GM21619 (cell line): ENCODE results near the gene PBX3.

ENCODE experiments used
- ATAC-seq: cut with Tn5 transposase; IDR thresholded peaks from one replicate; pipeline ENCODE4 v1.9.1; 2021; ENCODE audit not compliant: unreplicated experiment

Gene PBX3

DNA sequence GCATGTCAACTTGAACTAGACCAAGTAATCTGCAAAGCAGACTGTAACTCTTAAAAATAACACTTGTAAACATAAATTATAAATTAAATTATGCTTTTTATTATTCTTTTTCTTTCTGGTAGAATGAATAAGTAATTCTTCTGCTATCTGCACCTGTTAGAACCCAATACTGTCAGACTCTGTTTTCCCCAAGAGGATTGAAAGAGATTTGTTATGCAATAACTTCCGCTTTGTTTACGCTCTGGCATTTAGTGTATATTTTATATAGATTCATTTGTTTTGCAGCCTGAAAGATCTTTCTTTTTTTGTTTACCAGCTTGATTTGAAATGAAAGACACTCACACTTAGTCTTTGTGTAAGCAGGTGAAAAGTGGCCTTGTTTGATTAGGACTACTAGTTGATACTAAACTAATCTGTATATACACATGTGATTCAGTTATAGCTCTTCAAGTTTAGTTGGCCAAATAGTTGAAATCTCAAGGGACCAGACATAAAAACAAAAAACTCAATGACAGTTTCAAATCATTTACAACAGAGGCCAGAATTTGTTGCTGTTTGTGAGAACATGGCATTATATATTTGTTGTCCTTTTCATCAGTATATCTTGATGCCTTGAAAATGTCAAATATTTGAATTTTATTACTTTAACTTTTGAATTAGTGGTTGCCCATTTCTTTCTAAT, 155.8 kb downstream of the PBX3 start:
- no peak for ATAC-seq

DNA sequence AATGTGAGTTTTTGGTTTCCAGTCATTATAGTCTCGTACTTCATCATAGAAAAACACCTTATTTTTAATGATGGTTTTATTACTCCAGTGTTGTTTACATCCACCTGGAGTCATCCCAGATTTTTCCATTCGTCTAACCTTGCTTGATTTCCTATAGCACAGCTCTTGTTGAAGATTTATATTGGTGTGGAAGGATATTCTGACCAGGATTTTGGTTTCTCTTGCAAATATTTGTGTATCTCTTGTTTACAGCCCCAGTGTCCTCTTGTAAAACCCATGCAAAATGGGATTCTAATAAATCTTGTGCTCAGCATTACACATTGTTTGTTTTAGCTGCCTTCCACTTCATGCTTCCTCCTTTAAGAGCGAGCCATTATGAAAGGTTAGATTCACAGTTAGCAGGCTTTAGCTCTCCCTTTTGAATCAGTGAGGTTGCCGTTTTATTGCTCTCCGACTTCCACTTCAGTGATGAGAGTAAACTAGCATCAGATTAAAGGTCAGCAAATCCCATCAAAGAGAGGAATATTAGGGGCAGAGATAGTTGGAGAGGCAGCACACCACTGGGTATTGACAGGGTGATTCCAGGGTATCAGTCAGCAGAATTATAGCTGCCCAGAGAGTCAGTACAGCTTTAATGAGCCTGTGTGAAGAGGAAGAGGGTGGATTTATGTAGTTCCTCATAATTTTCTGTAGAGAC, 157.1 kb downstream of the PBX3 start:
- no peak for ATAC-seq

DNA sequence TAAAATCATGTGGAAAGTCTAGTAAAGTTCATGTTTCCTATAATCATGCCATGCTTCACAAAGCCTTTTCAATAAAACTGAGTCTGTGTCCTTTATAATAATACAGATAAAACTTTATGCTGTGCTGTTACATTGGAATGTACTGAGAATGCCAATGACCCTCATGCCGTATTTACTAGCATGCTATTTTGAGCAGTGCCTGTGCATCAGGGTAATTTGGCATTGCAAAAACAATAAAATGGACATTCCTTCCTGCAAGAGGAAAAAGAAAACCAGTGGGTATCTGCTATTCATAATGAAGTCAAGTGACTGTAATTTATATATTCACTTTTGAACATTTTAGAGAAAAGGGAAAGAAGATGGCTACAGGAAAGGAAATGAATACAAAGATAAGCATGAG, 159.0 kb downstream of the PBX3 start:
- ATAC-seq = no peak

DNA sequence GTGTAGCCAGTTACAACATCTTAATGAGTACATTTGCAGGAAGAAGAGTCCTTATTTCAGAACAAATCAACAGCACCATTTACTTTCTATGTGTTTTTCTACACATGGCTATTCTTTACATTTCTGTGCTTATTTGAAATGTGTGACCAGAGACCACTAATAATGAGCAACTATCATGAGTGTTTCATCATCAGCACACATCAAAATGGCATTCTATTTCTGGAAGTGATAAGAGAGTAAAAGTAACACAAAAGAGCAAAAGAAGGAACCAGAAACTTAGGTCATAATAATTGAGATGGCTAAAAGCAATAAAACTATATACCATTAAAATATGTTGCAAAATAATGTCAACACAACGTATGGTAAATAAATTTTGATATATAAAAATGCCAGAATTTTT, 159.7 kb downstream of the PBX3 start:
- ATAC-seq = no peak

DNA sequence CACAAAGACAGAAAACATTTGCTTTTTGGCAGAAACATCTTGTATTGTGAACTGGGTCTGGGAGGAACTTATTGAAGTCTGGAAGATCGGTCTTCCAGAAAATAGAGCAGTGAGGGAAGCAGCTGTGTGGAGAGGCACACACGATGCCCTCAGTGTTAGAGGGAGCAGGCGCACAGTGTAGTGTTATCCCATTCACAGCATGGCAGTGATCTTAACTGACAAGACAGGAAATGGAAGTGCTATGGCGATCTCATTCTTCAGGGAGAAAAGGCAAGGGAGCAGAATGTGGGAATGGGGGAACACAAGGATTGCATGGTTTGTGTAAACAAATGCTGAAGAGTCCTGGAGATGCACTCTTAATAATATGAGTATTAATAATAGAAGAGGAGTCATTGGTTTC, 161.0 kb downstream of the PBX3 start:
- no peak for ATAC-seq

DNA sequence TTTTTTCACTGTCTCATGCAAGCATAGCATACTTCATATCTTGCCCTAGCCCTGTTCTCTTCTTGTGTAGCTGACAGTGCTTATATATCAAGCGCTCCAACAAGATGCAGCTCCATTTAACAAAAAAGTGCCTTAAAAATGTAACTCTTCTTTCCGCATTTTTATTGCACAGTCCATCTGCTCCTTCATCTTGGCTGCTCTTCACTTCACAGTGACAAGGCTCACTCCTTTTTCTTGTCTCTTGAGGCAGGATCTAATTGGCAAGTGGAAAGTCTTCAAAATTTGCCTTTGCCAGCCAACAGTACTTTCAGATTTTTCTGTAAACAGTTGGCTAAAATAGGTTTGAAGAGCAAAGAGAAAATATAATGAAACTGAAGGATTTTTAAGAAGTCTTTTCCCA, 161.8 kb downstream of the PBX3 start:
- no peak for ATAC-seq

DNA sequence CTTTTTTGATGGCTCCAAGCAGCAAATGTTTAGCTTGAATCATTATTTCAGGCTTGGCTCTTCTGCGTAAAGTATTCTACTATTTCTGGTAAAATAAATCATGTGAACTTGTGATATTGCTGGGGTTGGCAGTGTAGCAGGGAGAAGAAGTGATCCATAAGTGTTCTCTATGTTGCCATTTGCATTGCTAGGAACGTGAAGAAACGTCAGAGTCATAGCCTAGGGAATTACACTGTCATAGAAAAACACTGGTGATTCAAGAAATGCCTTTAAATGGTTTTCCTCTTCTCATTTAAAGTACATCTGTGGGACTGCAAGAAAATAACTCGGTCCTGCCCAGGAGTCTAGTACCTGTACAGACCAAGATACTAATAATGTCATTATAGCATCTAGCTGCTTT, 162.3 kb downstream of the PBX3 start:
- no peak for ATAC-seq

DNA sequence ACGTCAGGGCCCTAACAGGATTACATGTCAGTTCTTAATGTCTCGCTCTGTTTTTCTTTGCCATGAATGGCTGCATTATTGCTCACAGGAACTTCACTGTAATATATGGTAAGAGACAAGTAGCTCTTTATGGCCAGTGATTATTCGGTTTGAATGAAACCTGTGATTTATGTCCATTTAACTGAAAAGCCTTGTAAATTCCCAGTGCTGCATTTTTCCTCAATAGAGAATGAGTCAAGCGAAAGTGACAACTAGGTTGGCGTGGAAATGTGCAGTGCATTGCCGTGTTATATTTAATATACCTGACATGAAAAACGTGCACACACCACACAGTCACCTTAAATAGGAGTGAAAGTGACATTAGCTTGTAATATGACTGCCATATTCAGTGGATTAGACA, 163.1 kb downstream of the PBX3 start:
- ATAC-seq = no peak

DNA sequence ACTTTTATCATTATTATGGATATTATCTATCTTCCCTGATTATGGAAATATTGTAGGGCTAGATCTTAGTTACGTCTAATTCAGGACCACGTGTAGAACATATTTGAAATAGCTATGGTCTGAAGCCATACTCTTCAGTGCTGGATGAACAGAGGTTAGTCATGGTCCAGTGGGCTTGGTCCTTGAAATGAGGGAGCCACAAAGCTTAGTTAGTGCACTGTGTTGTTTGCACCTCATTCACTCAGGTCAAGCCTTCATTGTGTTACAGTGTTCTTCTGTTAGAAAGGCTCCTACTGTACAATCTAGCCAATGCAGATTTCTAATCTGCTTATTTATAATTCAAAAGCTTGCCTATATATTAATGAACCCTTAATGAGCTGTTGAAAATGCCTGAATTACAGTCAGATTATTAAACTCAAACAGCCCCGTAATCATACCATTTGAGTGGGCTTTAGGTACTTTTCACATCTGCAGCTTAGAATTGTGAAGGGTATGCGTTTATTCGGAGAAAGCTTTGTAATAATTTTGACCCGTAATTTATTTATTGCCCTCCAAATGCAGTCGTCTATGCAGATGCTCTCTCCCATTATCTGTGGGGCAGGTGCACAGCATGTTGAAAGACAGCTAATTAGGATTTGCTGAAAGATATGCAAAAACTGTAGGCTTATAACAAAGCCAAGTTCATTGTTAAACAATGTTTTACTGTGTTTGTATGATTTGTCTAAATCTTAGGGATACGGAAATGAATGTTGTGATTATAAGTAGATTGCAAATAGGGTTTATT, 164.9 kb downstream of the PBX3 start:
- ATAC-seq = no peak

DNA sequence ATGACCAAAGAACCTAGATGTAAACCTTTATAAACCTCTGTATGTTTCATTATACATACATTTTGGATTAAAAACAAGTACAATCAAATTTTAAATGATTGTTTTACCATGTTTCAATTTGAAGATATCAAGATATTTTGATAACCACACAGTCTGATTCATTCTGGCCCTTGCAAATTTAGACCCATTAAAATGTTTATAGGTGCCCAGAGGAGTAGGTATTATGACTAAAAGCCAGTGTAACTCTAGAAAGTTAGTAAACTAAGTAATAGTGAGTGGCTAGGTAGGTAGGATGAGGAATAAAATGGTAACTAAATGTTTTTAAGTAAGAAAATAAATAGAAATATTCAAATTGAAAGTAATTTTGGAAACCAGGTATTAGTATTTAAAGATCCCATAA, 165.5 kb downstream of the PBX3 start:
- no peak for ATAC-seq

DNA sequence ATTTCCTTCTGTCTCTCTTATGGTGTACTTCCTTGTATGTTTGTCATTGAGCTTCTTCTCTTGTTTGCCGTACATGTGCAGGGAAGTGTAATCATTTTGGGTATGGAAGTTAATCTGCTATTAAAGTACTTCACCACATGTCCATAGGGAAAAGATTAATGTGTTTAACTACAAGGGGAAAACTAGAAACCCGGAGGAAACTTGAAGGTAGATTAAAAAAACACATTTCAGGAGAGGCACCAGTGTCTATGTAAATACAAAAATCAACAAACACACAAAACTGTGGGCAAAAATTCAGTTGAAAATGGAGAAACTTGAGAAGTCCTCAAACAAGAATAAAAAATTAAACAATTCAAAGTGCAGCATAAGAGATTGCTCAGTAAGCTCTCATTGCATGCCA, 166.4 kb downstream of the PBX3 start:
- no peak for ATAC-seq

DNA sequence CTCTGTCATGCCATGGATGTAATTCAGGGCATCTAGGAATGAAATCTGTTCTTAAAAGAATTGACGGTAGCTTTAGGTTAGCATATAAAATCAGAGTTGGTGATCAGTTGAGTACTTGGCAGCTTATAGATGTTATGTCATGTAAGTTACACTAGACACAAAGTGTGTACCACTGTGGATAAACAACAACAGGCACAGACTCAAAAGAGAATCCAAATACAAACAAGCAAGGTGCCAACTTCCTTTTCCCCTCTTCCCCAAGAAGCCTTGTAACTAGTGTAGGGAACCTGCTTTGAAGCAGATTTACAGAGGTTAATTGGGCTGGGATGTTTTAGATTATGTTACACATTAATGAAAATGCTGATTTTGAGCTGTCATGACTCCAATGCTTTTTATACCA, 167.2 kb downstream of the PBX3 start:
- no peak for ATAC-seq

DNA sequence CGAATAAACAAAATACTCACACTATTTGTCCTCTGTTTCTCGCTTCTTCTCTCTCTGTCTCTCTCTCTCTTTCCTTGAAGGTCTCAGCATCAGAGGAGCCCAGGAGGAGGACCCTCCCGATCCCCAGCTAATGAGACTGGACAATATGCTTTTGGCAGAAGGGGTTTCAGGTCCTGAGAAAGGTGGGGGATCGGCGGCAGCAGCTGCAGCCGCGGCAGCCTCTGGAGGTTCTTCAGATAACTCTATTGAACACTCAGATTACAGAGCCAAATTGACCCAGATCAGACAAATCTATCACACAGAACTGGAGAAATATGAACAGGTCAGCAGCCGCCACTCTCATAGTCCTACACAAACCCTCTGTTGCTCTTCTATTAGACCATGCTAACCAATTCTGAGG, 168.4 kb downstream of the PBX3 start:
- no peak for ATAC-seq

DNA sequence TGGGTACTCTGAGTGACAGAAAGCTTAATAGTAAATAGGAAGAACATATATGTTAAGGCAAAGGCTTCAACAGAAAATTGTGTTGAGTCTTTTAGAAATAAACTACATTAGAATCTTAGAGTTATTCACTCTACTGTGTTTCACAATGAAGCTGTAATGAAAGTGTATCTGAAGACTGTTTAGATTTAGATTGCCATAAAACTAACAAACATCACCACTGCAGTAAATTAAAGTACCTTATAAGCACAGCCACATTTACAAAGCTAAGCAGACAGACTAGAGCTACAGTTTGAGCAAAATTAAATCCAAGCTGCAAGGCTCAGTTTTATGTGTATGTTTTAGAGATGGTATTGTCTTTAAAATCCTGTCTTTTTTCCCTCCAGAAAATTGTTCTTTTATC, 172.4 kb downstream of the PBX3 start:
- ATAC-seq = no peak

DNA sequence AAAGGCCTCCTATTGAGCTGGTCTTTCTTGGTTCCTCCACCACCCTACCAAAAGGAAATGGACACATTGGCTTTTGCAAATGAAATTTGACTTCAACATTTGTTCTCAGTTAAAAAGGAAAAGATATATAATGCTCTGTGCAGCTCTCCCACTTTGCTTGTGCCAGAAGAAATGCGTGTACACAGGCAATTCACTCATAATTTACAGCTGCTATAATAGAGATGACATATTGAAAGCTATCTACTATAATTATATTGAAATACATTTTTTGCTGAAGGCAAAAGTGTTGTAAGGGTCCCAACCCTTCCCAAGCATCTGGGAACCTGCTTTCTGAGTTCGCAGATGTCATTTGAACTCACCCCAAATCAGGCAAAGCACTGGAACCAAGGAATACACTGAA, 173.2 kb downstream of the PBX3 start:
- ATAC-seq = no peak

DNA sequence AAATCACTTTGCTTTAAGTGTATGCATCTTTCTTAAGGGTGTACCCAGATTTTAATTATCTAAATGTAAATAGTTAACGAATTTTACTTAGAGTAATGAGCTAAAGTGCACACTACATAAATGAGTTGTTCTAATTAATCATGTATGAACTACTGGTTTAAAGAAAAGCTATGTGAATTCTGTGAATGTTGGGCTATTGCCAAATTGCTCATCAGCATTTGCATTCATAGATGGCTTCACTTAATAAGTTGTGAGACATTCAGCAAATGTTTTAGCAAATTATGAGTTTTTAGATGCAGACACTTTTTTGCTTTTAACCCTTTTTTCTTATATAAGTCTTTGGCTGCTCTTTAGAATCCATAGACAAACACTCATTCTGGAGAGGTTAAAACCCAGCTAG, 175.7 kb downstream of the PBX3 start:
- ATAC-seq = no peak

DNA sequence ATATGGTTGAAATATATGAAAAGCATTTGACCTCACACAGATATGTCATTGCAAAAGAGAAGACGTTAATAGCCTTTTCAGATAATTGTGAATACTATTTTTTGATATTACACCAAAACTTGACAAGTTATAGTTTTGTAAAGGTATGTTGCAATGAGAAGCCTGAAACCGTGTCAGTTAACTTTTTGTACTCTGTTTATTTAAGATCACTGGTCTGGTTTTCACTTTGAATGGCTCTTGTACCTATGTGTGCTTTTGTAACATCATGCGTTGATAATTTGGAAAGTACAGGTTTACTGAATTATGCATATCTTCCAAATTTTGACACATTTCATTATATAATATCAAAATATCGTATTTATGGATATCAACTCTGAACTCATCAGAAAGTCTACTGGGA, 177.2 kb downstream of the PBX3 start:
- no peak for ATAC-seq

DNA sequence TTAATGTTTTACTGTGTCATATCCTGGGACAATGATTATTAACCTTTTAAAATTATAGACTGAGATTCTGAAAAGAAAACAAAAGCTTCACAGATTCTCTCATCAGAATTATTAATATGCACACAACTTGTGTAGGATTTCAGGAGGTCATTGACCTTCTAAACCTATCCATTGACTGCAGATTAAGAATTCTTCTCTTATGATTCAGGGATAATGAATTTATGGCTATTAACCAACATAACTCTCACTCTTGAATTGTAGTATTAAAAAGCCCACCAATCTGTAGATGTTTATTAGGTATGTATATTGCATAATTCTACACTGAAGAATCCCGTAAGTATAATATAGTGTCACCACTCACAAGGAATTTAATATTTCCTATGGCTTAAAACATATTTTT, 179.8 kb downstream of the PBX3 start:
- ATAC-seq = no peak

DNA sequence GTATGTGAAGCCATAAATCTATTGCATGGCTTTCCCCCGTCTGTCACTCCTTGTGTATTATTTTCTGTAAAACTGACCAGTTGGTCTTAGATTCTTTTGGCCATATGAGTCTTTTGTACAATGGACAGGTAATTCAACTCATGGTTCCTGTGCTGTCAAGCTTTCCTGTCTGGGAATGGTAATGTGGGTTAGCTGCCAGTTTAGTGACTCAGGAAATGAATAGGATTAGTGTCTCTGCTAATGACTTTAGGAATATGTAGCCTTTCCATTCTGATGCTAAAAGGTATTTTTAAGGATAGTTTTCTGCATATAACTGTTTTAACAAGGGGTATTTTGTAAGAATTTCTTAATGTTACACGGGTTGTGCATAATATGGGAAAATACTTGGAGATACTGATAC, 182.7 kb downstream of the PBX3 start:
- ATAC-seq = no peak

DNA sequence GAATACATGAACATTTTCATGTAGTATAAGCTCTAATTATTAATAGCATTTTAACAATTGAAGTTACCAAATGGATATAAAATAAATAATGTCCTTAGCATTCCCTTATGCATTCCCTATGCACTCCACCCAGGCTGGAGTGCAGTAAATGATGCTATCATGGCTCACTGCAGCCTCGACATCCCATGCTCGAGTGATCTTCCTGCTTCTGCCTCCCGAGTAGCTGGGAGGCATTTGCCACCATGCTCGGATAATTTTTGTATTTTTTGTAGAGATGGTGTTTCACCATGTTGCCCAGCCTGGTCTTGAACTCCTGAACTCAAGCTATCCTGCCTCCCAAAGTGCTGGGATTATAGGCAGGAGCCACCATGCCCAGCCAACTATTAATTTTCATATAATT, 184.0 kb downstream of the PBX3 start:
- no peak for ATAC-seq

DNA sequence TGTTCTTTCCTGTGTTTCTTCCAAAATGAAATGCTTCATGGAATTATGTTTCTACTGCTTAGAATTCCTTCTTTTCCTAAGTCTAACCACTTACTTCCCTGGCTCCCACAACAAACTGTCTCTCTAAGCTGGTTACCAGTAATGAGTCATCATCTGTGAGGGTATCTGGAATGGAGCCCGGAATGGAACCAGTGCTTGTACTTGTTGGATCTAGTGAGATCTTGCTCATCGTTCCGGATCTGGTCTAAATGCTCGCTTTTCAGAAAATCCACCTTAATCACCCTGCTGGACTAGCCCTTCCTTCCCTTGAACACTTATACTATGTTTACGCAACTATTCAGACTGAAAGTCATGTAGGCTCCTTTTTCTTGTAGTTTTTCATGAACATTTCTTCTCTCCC, 184.8 kb downstream of the PBX3 start:
- ATAC-seq = no peak

DNA sequence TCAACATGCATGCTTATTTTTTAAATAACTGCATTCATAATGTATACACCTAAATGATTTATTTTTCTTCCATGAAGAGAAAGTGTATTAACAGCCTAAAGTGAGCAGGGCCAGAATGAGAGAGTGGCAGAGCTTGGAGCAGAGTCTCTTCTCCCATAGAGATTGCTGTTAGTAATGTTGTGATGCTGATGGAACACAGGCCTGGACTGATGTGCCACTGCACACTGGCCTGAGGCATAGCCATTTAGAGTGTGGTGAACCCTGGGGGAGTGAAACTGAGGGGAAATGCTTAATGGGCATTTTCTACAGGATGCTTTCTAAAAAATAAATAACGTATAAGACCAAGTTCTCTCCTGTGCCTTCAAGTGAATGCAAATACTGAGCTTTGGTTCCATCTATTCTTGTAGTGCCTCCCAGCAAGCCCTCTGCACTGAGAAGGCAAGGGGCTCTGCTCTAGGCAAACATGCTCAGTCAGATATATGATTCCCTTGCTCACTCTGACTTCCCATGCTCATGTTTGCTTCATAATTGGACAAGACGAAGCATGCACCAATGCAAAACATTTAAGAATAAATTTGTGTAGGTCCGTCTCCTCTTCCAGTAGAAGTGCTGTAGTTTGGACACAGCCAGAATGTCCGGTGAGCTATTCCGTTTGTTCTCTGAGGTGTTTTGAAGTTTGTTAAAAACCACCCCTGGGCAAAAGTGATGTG, 185.7 kb downstream of the PBX3 start:
- no peak for ATAC-seq
